ENCODE data around the gene SCFD1. TPM values are rescaled to one million over a fixed set of nuclear protein-coding genes. Genes with fewer than 3 reads are reported as not detected.
"Not testable (repeated sequence)": the region's sequence is repeated elsewhere in the genome, so short reads cannot be mapped to it uniquely, and the experiment has no call there.

SCFD1 gene
- total RNA-seq, 1 donor = 139 TPM

DNA sequence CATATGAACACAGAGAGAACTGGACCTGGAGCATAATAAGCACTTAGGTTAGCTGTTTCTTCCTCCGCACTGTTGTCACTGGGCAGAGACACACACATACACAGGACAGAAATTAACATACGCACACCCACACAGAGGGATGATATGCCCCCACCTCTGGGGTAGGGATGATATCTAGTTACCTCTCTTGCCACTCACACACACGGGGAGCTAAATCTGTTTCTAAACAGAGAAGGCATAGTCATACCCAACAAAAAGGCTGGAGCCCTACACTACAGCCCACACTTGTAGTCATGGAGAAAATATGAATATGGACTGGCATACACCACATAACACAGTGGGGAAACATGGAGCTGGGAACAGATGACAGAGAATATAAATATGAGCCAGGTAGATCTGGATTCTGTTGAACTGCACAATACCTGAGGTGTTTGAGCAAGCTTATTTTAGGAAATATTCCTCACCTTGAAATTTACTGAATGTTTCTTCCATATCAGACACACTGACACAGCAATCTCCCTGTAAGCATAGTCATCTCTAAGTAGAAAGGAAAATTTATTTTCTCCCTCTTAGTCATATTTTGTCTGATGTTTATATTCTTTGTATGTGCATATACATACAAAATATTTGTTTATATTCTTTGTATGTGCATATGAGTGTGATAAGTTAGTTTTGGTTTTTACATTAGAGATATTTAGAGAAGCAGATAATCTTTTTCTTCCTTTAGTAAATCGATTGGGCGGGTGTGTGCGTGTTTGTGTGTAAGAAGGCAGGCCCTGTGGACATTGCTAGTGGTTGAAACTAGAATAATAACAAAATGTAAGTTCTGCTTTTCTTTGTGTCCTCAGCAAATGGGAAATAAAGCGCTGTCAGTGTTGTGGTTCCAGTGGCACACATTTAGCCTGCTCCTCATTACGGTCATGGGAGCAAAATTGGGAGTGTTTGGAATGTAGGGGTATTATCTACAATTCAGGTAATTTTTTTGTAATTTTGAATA lies 20.9 kb upstream of the SCFD1 start:
- Histone ChIP-seq H3K4me3 (ENCODE audit: low read length) (no peak overlapping the region), H3K27me3 (ENCODE audit: insufficient read depth, low read length) (no peaks in the 10 kb centered on the region), H3K4me1 (ENCODE audit: insufficient read depth, low read length) (no peaks in the 10 kb centered on the region), H3K9me3 (ENCODE audit: low read depth, low read length) (no peaks in the 10 kb centered on the region)

DNA sequence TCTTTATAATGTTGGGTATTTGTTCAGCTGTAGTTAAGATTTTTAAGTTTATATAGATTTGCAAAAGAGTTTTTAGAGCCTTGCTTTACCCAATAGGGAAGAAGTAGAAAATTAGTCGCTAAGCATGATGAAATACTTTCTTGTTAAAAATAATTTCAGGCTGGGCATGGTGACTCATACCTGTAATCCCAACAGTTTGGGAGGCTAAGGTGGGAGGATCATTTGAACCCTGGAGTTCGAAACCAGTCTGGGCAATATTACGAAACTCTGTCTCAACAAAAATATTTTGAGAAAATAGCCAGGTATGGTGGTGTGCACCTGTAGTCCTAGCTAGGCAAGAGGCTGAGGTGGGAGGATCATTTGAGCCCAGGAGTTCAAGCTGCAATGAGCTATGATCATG lies 18.7 kb upstream of the SCFD1 start:
- H3K4me1 ChIP-seq (ENCODE audit: insufficient read depth, low read length) = no peaks in the 10 kb centered on the region
- H3K9me3 ChIP-seq (ENCODE audit: low read depth, low read length) = no peaks in the 10 kb centered on the region
- no peak overlapping the region for H3K4me3 ChIP-seq (ENCODE audit: low read length)
- H3K27me3 ChIP-seq (ENCODE audit: insufficient read depth, low read length) = no peaks in the 10 kb centered on the region

DNA sequence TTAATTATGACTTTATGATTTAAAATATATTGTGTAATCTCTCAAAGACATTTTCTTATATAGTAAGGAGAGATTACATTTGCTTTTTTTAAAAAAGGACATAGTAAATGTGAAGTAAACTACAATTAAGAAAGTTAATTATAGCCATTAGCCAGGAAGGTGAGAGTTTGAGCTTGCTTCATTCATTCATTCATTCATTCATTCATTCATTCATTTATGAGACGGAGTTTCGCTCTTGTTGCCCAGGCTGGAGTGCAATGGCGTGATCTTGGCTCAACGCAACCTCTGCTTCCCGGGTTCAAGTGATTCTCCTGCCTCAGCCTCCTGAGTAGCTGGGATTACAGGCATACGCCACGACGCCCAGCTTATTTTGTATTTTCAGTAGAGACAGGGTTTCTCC lies 17.4 kb upstream of the SCFD1 start:
- H3K9me3 ChIP-seq (ENCODE audit: low read depth, low read length); H3K4me1 ChIP-seq (ENCODE audit: insufficient read depth, low read length); H3K4me3 ChIP-seq (ENCODE audit: low read length); H3K27me3 ChIP-seq (ENCODE audit: insufficient read depth, low read length): not testable (repeated sequence)

DNA sequence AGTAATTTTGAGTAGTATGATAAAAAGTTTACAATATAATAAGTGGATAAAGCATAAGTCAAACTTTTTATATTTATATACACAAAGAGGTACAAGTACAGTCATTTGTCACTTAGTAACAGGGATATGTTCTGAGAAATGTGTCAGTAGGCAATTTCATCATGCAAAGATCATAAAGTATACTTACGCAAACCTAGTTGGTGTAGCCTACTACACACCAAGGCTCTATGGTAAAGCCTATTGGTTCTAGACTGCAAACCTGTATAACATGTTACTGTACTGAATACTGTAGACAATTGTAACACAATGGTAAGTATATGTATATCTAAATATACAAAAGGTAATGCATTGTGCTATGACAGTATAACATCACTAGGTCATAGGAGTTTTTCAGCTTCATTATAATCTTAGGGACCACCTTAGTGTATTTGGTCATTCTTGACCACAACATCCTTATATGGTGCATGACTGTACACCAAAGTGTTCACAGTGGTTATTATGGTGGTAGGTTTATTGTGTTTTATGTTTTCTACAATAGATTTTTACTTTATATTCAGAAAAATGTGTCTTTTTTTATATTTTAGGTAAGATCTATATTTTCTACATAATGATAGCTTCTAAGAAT lies 14.9 kb upstream of the SCFD1 start:
- Histone ChIP-seq H3K4me3 (ENCODE audit: low read length) (no peak overlapping the region), H3K27me3 (ENCODE audit: insufficient read depth, low read length) (no peaks in the 10 kb centered on the region), H3K4me1 (ENCODE audit: insufficient read depth, low read length) (peaks cover 6% of the 10 kb centered on the region), H3K9me3 (ENCODE audit: low read depth, low read length) (no peaks in the 10 kb centered on the region)

DNA sequence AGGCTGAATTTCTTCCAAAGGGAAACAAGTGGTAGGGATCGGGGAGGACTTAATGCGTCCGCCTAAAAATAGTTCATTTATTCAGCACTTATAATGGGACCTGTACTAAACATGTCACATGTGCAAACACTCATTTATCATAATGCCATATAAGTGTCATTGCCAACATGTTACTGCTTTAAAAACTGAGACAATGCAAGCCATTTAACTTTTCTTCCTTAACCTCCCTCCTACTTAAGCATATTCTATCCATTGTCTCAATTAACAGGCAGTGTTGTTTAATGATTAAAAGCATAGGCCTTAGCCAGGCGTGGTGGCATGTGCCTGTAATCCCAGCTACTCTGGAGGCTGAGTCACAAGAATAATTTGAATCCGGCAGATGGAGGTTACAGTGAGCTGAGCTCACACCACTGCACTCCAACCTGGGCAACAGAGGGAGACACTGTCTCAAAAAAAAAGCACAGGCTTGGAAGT lies 13.5 kb upstream of the SCFD1 start:
- Histone ChIP-seq H3K27me3 (ENCODE audit: insufficient read depth, low read length) (no peaks in the 10 kb centered on the region), H3K9me3 (ENCODE audit: low read depth, low read length) (no peaks in the 10 kb centered on the region)

DNA sequence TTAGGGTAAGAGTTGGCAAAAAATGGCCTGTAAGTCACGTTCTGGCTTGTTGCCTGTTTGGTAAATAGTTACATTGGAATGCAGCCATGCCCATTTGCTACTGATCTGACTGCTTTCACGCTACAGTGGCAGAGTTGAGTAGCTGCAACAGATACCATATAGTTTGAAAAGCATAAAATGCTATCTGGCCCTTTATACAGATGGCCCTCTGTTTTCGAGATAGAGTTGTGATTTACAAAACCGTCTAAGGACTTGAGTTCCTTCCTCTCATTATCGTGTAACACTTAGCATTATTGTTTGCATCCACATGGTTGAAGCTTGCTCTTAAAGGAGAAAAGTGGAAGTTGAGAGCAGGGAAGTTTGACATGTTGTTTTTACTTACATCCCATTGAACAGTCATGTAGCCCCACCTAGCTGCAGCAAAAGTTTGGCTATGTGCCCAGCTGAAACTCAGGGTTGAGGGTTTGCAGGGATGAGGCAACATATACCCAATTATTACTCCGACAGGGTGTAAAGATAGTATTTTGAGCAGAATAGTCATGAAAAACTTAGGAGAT lies 11.3 kb upstream of the SCFD1 start:
- H3K9me3 ChIP-seq (ENCODE audit: low read depth, low read length) = no peaks in the 10 kb centered on the region

More for the DNA sequence above, 13.5 kb upstream of the SCFD1 start:
- peaks cover 6% of the 10 kb centered on the region for H3K4me1 ChIP-seq (ENCODE audit: insufficient read depth, low read length)
- H3K4me3 ChIP-seq (ENCODE audit: low read length) = no peak overlapping the region

DNA sequence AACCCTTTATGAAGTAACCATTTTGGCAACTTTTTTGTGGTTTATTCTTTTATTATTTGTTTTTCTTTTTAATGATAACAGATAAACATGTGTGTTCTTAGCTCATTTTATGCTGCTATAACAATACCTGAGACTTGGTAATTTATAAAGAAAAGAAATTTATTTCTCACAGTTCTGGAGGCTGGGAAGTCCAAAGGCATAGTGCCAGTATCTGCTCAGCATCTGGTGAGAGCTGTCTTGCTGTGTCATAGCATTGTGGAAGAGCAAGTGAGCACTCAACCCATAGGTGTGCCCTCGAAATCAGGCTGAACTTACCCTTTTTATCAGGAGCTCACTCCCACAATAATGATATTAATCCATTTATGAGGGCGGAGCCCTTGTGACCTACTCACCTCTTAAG lies 8.0 kb upstream of the SCFD1 start:
- Histone ChIP-seq H3K27me3 (ENCODE audit: insufficient read depth, low read length) (no peaks in the 10 kb centered on the region), H3K4me1 (ENCODE audit: insufficient read depth, low read length) (peaks cover 6% of the 10 kb centered on the region), H3K4me3 (ENCODE audit: low read length) (no peak overlapping the region), H3K9me3 (ENCODE audit: low read depth, low read length) (no peaks in the 10 kb centered on the region)

More for the DNA sequence above, 11.3 kb upstream of the SCFD1 start:
- H3K4me3 ChIP-seq (ENCODE audit: low read length) = no peak overlapping the region
- no peaks in the 10 kb centered on the region for H3K27me3 ChIP-seq (ENCODE audit: insufficient read depth, low read length)
- H3K4me1 ChIP-seq (ENCODE audit: insufficient read depth, low read length) = peaks cover 6% of the 10 kb centered on the region

DNA sequence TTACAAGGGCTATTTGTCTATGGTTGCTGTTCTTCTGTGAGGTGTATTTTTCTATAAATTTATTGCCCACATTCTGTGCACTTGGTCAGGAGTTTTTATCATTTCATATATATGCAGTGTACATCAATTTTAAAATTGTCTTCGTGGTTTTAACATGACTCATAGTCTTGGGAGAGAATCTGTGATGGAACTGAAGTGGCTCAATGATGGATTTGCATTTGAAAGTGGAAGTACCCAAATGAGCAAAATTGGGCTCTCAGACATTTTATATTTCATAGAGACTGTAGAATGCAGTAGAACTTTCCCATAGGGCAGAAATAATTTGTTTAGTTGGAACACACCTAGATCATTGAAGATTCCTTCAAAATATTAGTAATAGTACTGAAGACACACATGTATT lies 1.9 kb upstream of the SCFD1 start:
- Histone ChIP-seq H3K4me1 (ENCODE audit: insufficient read depth, low read length) (peaks cover 22% of the 10 kb centered on the region), H3K27me3 (ENCODE audit: insufficient read depth, low read length) (no peaks in the 10 kb centered on the region), H3K9me3 (ENCODE audit: low read depth, low read length) (no peaks in the 10 kb centered on the region), H3K4me3 (ENCODE audit: low read length) (no peak overlapping the region)

DNA sequence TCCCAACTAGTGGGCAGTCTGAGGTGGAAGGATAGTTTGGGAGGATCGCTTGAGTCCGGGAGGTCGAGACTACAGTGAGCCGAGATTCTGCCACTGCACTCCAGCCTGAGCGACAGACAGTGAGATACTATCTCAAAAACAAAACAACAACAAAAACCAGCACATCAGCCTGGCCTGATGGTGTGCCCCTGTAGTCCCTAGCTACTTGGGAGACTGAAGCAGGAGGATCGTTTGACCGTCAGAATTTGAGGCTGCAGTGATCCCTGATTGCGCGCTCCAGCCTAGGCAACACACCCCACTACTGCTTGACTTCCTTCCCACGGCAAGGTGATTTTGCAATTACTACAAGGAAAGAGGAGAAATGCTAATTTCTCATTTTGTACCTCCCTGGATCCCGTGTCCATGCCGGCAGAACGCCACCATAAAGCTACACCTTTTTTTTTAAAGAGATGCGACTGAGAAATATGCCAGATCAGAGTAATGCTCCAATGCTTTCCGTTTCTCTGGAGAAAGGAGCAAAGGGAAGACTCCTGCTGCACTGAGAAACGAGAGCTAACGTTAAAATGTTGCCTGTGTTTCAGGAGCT lies 672 bp upstream of the SCFD1 start:
- H3K4me3 ChIP-seq (ENCODE audit: low read length) = peak overlapping the region; percentile 82
- no peaks in the 10 kb centered on the region for H3K27me3 ChIP-seq (ENCODE audit: insufficient read depth, low read length)
- H3K9me3 ChIP-seq (ENCODE audit: low read depth, low read length) = no peaks in the 10 kb centered on the region
- H3K4me1 ChIP-seq (ENCODE audit: insufficient read depth, low read length) = peaks cover 24% of the 10 kb centered on the region

DNA sequence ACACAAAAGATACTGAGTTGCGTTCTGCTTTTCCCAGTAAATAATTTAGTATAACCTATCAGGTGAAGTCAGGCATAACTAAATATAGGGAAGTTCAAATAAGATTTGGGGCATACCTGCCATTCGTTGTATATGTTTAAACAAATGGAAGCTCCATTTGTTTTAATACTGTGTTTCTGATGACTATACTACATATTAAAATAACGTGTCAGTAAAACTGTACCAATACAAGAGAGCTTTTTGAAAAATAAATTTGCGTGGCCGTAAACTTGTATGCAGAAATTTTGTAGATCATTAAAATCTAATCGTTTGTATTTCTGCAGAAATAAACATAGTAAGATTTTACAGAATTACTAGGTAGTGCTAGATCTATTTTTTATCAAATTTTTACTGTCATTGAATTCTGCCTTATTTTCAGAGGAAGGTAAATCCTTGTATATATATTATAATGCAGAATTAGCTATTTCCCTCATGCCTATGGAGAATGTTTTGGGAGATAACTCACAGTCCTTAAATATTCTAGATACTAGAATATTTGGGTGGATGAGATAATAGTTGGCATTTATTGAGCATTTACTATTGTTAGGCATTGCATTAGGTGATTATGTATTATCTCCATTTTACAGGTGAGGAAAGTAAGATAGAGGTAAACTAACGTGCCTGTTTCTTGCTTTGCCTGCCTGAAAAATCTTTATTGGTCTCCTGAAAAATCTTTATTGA lies 1.5 kb downstream of the SCFD1 start:
- no peak overlapping the region for H3K4me3 ChIP-seq (ENCODE audit: low read length)
- H3K4me1 ChIP-seq (ENCODE audit: insufficient read depth, low read length) = peaks cover 26% of the 10 kb centered on the region

DNA sequence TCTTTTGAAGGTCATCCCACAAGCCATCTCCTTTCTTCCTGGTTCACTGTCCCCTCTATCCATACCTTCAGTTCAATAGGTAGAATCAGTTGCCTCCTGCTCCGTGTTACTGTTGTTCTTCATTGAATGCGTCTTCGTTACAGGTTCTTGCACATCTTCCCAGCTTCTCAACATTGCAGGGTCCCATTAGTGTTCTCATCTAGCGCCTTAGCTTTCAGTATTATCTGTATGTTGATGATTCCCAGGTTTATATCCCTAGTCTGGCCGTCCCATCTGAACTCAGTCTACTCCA lies 2.0 kb downstream of the SCFD1 start:
- peaks cover 26% of the 10 kb centered on the region for H3K4me1 ChIP-seq (ENCODE audit: insufficient read depth, low read length)
- no peaks in the 10 kb centered on the region for H3K27me3 ChIP-seq (ENCODE audit: insufficient read depth, low read length)
- no peak overlapping the region for H3K4me3 ChIP-seq (ENCODE audit: low read length)
- H3K9me3 ChIP-seq (ENCODE audit: low read depth, low read length) = no peaks in the 10 kb centered on the region

More for the DNA sequence above, 1.5 kb downstream of the SCFD1 start:
- H3K27me3 ChIP-seq (ENCODE audit: insufficient read depth, low read length) = no peaks in the 10 kb centered on the region
- H3K9me3 ChIP-seq (ENCODE audit: low read depth, low read length) = no peaks in the 10 kb centered on the region

DNA sequence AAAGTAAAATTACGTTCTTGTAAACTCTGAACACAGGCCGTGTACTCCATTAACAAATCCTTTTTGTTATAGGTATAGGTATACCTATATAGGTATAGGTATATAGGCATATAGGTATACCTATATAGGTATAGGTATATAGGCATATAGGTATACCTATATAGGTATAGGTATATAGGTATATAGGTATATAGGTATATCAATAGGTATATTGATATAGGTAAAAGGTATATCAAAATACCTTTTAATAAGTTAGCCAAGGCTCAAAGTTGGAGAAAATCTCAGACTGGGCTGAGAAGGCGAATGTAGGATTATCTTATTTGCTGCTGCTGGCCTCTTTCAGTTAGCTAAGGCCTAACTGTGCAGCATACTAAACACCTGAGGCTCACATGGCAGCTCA lies 3.4 kb downstream of the SCFD1 start:
- Histone ChIP-seq H3K9me3 (ENCODE audit: low read depth, low read length) (no peaks in the 10 kb centered on the region), H3K27me3 (ENCODE audit: insufficient read depth, low read length) (no peaks in the 10 kb centered on the region), H3K4me1 (ENCODE audit: insufficient read depth, low read length) (peaks cover 24% of the 10 kb centered on the region), H3K4me3 (ENCODE audit: low read length) (no peak overlapping the region)

DNA sequence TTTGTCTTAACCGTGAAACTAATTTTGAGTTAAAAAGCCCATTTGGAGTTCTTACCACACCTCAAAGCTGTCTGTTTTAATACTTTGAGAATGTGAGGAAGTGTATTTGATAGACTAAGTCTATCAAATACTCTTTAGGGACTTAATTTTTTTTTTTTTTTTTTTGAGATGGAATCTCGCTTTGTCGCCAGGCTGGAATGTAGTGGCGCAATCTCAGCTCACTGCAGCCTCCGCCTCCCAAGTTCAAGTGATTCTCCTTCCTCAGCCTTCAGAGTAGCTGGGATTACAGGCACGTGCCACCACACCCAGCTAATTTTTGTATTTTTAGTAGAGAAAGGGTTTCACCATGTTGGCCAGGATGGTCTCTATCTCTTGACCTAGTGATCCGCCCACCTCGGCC lies 7.3 kb downstream of the SCFD1 start:
- H3K4me3 ChIP-seq (ENCODE audit: low read length); H3K4me1 ChIP-seq (ENCODE audit: insufficient read depth, low read length); H3K27me3 ChIP-seq (ENCODE audit: insufficient read depth, low read length); H3K9me3 ChIP-seq (ENCODE audit: low read depth, low read length): not testable (repeated sequence)

DNA sequence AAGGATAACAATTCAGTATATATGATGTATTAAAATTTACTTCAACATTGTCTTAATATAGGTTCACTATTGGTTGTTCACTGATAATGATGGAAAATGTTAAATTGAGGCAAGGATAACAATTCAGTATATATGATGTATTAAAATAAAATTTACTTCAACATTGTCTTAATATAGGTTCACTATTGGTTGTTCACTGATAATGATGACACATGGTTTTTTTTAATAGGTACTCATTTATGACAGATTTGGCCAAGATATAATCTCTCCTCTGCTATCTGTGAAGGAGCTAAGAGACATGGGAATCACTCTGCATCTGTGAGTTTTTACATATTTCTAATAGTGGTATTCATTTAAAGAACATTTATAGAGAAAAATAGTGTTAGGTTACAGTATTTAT lies 8.1 kb downstream of the SCFD1 start:
- Histone ChIP-seq H3K4me3 (ENCODE audit: low read length) (no peak overlapping the region), H3K4me1 (ENCODE audit: insufficient read depth, low read length) (peaks cover 4% of the 10 kb centered on the region), H3K27me3 (ENCODE audit: insufficient read depth, low read length) (no peaks in the 10 kb centered on the region), H3K9me3 (ENCODE audit: low read depth, low read length) (no peaks in the 10 kb centered on the region)

DNA sequence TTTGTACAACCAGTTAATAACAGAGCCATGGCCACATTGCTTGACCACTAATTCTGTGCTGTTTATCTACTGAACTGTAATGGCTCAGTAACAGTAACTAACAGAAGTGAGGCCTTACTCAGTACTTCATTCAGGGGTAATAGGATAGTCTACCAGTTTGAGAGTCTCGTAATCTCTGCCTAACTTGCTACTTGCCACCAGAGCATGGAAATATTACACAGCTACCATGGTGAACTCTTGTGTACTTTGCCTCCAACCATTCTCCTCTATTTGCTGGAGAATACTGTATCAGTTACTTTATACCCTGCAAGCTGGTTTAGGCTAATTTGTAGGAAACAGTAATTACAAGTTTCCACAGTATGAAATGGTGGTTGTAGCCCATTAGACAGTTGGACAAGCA lies 10.6 kb downstream of the SCFD1 start:
- no peaks in the 10 kb centered on the region for H3K27me3 ChIP-seq (ENCODE audit: insufficient read depth, low read length)
- no peak overlapping the region for H3K4me3 ChIP-seq (ENCODE audit: low read length)
- no peaks in the 10 kb centered on the region for H3K4me1 ChIP-seq (ENCODE audit: insufficient read depth, low read length)
- no peaks in the 10 kb centered on the region for H3K9me3 ChIP-seq (ENCODE audit: low read depth, low read length)
